Hematopoietic multipotent progenitor cell treated with erythropoietin and hydrocortisone succinate and interleukin-3 and kit ligand, for 6 days (in vitro differentiated cells): ENCODE data around the gene HUS1B.

Experiments used
- DNase-seq: peaks from one replicate; pipeline ENCODE4 v3.0.0-alpha.2; 2015

The HUS1B gene

DNA sequence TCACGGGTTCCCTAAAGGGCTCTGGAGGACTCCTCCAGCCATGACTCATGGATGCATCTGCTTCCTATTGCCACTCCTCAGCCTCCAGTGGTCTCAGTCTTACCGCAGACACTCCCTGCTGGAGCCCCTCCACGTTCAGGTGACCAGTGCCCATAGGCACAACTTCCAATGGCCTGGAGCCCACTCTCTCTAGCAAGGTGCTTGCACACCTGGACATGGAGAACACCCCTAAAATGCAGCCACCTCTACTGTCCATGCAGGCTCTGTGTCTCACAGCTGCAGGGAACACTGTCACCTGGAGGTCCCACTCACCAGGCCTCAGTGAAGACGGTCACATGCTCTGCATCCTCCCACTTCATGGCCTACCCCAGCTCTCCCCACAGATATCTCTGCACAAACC is 36.0 kb downstream of the HUS1B start:
- no peak for DNase-seq

DNA sequence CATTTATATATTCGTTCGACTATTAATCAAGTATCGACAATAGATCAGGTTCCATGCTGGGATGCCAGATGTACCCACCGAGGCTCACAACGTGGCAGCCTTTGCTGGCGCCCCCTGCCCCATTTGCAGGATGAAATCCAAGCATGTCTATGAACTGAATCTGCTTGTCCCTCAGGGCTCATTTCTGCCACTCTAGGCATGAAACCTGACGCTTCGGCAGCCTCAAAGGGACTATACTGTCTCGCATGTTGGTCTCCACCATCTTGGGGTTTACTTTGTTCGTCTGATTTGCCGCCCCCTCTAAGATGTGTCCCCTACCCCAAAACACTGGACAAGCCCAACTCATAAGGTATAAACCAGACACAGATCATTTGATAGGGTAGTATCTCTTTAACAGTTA is 36.7 kb downstream of the HUS1B start:
- DNase-seq: no peak

DNA sequence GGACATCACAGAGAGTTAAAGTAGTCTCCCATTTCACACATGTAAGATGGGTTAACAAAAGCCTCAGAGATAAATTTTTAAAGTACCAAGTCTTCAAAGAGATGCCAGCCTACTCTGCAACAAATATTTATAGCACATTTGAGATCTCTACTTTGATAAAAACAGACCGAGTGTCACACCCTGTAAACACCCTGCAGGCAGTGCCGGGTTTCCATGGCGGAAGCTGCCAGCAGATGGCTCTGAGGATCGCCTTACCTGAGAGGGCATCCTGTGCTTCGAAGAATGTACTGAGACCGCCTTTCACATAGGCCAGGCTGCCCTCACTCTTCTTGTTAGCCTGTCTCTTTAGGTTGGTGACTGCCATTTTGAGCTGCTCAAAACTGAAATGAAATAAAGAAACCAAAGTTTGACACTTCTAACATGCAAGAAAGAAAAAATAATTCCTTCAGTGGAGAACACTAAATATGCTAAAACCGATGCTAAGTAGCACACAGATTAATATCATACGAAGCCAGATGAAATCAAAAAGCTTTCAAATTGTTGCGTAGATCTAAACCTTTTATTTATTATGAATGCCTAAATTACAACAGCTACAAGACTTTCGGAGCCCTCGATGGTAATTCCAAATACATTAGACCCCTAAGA is 39.3 kb downstream of the HUS1B start:
- DNase-seq: peak; percentile 7

DNA sequence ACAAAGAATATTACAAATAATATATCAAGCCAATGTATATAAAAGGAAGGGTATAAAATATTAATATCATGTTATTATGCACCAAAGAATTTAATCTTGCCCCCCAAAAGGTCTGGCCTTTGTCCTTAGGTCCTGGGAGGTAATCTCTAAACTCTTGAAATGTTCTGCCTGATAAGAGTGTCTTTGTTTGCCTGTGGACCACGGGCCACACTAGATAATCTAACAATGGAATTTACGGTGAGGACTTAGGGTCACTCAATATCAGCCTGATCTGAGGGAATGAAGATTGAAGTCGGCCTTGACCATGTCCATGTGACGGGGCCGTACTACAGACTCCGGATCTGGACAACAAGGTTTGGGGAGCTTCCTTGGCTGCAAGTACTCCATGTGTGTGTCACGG is 42.9 kb downstream of the HUS1B start:
- DNase-seq: no peak

DNA sequence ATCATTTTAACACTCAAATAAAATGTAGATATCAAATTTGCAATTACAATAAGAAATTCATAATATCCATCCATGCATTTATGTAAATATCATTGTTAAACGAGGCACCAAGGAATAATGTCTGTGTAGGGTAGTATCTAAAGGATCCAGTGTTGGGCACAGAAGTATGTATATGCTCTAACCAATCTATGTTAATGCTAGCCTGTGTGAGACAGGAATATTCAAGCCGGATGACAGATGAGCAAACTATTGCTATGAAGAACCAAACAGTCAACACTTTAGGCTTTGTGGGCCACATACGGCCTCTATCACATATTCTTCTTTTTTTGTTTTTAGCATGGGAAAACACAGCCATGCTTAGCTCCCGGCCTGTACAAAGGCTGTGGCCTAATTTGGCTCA is 45.0 kb downstream of the HUS1B start:
- no peak for DNase-seq

DNA sequence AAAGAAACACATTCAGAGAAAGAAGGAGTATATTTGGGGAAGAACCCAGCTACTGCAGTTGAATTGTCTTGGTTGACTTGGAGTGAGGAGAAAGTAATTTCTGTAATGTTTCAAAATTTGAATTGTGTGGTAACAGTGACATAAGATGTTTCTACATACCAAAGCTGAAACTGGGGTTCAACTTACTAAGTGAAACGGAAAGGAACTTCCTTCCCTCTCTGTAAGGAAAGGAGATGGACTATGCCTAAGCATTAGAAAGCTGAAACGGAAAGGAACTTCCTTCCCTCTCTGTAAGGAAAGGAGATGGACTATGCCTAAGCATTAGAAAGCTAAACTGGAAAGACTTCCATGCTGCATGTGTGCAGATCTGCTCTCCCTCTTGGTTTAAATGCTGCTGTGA is 46.0 kb downstream of the HUS1B start:
- DNase-seq: peak; percentile 17

DNA sequence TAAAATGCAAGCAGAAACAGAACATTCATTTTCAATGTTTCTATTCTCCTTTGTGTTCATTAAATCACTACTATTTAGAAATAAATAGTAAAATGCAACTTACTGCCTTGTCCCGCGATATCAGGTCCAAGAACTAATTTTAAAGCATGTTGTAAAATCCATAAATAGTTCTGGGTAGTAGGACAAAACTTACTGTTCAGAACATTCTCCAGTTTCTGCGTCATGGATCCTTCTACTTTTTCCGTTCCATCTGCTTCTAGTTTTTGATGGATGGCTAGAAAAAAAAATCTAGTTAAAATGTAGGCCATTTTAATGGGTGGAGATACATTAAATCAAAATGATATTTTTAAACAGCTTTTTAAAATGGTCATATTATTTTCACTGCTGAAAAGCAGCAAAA is 47.0 kb downstream of the HUS1B start:
- DNase-seq: no peak

DNA sequence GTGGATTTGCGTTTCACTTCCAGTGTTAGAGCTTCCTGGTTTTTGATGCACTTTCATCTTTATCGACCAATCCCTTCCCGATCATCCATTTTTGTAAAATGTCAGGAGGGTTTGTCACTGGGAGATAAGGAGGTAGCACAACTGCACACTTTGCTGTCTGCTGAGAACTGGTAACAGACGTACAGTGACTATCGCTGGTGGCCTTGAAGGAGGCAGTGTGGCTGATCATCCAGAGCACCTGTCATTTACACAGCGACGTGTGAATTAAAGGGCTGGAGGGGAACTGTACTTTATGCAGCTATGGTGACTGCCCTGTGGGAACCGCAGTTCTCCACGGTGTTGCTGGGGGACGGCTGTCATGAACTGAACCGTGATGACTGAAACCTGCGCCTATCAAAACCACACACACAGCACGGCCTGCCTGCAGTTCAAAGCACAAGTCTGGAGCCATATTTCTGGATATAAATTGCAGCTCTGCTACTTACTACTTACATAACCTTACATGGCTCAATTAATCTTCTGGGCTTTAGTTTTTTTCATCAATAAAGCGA is 50.0 kb downstream of the HUS1B start:
- DNase-seq: no peak
